ENCODE measurements around the gene MRPL39.

DNA sequence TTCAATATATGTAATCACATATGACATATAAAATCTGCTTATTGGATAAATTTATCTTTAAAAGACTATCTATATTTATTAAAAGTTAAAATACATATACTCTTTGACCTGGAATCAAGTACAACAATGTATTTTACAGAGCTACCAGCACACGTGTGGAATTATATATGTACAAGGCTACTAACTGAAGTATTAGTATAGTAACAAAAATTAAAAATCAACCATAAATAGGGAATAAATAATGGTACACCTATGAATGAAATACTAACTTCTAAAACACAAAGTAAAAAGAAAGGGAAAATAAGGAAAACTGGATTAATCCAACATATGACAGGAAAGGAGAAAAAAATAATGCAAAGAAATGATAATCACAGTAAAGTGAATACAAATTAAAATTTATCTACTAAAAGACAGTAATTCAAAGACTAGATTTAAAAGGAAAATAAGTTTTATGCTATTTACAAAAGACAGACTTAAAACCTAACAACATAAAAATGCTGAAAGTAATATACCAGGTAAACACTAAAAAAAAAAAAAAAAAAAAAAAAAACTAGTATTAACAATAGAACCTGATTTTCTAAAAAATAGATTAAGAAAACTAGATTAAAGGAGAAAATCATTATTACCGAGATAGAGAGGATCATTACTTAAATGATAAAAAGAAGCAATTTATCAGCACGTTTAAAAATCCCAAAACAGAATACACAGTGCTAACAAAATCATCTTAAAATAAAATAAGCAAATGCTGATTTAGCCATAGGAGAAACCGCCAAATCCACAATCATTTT, 27.9 kb downstream of the MRPL39 start:
- TF ChIP-seq, protein P1, sequence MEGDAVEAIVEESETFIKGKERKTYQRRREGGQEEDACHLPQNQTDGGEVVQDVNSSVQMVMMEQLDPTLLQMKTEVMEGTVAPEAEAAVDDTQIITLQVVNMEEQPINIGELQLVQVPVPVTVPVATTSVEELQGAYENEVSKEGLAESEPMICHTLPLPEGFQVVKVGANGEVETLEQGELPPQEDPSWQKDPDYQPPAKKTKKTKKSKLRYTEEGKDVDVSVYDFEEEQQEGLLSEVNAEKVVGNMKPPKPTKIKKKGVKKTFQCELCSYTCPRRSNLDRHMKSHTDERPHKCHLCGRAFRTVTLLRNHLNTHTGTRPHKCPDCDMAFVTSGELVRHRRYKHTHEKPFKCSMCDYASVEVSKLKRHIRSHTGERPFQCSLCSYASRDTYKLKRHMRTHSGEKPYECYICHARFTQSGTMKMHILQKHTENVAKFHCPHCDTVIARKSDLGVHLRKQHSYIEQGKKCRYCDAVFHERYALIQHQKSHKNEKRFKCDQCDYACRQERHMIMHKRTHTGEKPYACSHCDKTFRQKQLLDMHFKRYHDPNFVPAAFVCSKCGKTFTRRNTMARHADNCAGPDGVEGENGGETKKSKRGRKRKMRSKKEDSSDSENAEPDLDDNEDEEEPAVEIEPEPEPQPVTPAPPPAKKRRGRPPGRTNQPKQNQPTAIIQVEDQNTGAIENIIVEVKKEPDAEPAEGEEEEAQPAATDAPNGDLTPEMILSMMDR (IDR thresholded peaks at IDR 0.05), result no peak
- no peak for TF ChIP-seq POLR2A (IDR thresholded peaks at IDR 0.05)
